Measurements from ENCODE around the gene NR2C1.
"Not testable (repeated sequence)": the region's sequence is repeated elsewhere in the genome, so short reads cannot be mapped to it uniquely, and the experiment has no call there.

Gene NR2C1

GRCh38 chr12:94988471-94988870 lies 84.9 kb downstream of the NR2C1 start:
- H3K9me3 Mint-ChIP-seq, result no peaks in the 10 kb centered on the region
- DNase-seq (ENCODE audit: low spot score in 2 of 2) (no peak), ATAC-seq (replicated peaks; ENCODE audit: extremely low read depth, poor library complexity, severe bottlenecking) (no peak)
- no peaks in the 10 kb centered on the region for H3K27me3 Mint-ChIP-seq
- peaks cover 40% of the 10 kb centered on the region for H3K4me1 Mint-ChIP-seq
- peak overlapping the region; percentile 30 for H3K27ac Mint-ChIP-seq (ENCODE audit: low read depth)
- peak overlapping the region; percentile 2 for H3K4me3 Mint-ChIP-seq
- H3K36me3 Mint-ChIP-seq (ENCODE audit: insufficient read depth), result peaks cover 29% of the 10 kb centered on the region

- H3K27ac Mint-ChIP-seq (ENCODE audit: low read depth), result peak overlapping the region; percentile 13
- DNase-seq (ENCODE audit: low spot score in 2 of 2), result no peak
- H3K36me3 Mint-ChIP-seq (ENCODE audit: insufficient read depth), result peaks cover 24% of the 10 kb centered on the region
Measured at GRCh38 chr12:94987801-94988200, 85.6 kb downstream of the NR2C1 start.

GRCh38 chr12:94987076-94987669 lies 86.2 kb downstream of the NR2C1 start:
- peaks cover 50% of the 10 kb centered on the region for H3K4me1 Mint-ChIP-seq
- no peak overlapping the region for H3K4me3 Mint-ChIP-seq
- DNase-seq (ENCODE audit: low spot score in 2 of 2) (no peak), ATAC-seq (replicated peaks; ENCODE audit: extremely low read depth, poor library complexity, severe bottlenecking) (no peak)
- H3K9me3 Mint-ChIP-seq, result no peaks in the 10 kb centered on the region
- H3K27ac Mint-ChIP-seq (ENCODE audit: low read depth), result peak overlapping the region; percentile 13
- H3K36me3 Mint-ChIP-seq (ENCODE audit: insufficient read depth), result peaks cover 21% of the 10 kb centered on the region
- H3K27me3 Mint-ChIP-seq, result no peaks in the 10 kb centered on the region

More at GRCh38 chr12:94987801-94988200, 85.6 kb downstream of the NR2C1 start:
- Mint-ChIP-seq H3K4me3 (no peak overlapping the region), H3K27me3 (no peaks in the 10 kb centered on the region), H3K9me3 (no peaks in the 10 kb centered on the region), H3K4me1 (peaks cover 45% of the 10 kb centered on the region)
- peak; percentile 24 for ATAC-seq (replicated peaks; ENCODE audit: extremely low read depth, poor library complexity, severe bottlenecking)

GRCh38 chr12:94985099-94985498 lies 88.3 kb downstream of the NR2C1 start:
- not testable (repeated sequence) for DNase-seq (ENCODE audit: low spot score in 2 of 2); H3K27ac Mint-ChIP-seq (ENCODE audit: low read depth); H3K27me3 Mint-ChIP-seq; ATAC-seq (replicated peaks; ENCODE audit: extremely low read depth, poor library complexity, severe bottlenecking); H3K4me3 Mint-ChIP-seq; H3K9me3 Mint-ChIP-seq
- H3K36me3 Mint-ChIP-seq (ENCODE audit: insufficient read depth), result peaks cover 14% of the 10 kb centered on the region
- peaks cover 50% of the 10 kb centered on the region for H3K4me1 Mint-ChIP-seq

GRCh38 chr12:94983321-94983720 lies 90.1 kb downstream of the NR2C1 start:
- no peak overlapping the region for H3K4me3 Mint-ChIP-seq
- no peaks in the 10 kb centered on the region for H3K9me3 Mint-ChIP-seq
- DNase-seq (ENCODE audit: low spot score in 2 of 2) (no peak), ATAC-seq (replicated peaks; ENCODE audit: extremely low read depth, poor library complexity, severe bottlenecking) (no peak)
- H3K27ac Mint-ChIP-seq (ENCODE audit: low read depth), result no peak overlapping the region
- H3K27me3 Mint-ChIP-seq, result no peaks in the 10 kb centered on the region
- H3K36me3 Mint-ChIP-seq (ENCODE audit: insufficient read depth), result peaks cover 10% of the 10 kb centered on the region
- peaks cover 40% of the 10 kb centered on the region for H3K4me1 Mint-ChIP-seq

GRCh38 chr12:94982456-94982855 lies 91.0 kb downstream of the NR2C1 start:
- Mint-ChIP-seq H3K27ac (ENCODE audit: low read depth) (no peak overlapping the region), H3K4me1 (peaks cover 39% of the 10 kb centered on the region), H3K4me3 (no peak overlapping the region), H3K27me3 (no peaks in the 10 kb centered on the region), H3K9me3 (no peaks in the 10 kb centered on the region), H3K36me3 (ENCODE audit: insufficient read depth) (peaks cover 10% of the 10 kb centered on the region)
- DNase-seq (ENCODE audit: low spot score in 2 of 2), result no peak
- no peak for ATAC-seq (replicated peaks; ENCODE audit: extremely low read depth, poor library complexity, severe bottlenecking)

- Mint-ChIP-seq H3K4me3 (no peak overlapping the region), H3K9me3 (no peaks in the 10 kb centered on the region), H3K27me3 (no peaks in the 10 kb centered on the region), H3K36me3 (ENCODE audit: insufficient read depth) (peaks cover 10% of the 10 kb centered on the region), H3K27ac (ENCODE audit: low read depth) (no peak overlapping the region), H3K4me1 (peaks cover 35% of the 10 kb centered on the region)
- ATAC-seq (replicated peaks; ENCODE audit: extremely low read depth, poor library complexity, severe bottlenecking) (no peak), DNase-seq (ENCODE audit: low spot score in 2 of 2) (no peak)
Measured at GRCh38 chr12:94980577-94980976, 92.8 kb downstream of the NR2C1 start.

GRCh38 chr12:94979941-94980340 lies 93.5 kb downstream of the NR2C1 start:
- H3K27ac Mint-ChIP-seq (ENCODE audit: low read depth), result no peak overlapping the region
- H3K27me3 Mint-ChIP-seq, result no peaks in the 10 kb centered on the region
- H3K36me3 Mint-ChIP-seq (ENCODE audit: insufficient read depth), result peaks cover 10% of the 10 kb centered on the region
- no peak overlapping the region for H3K4me3 Mint-ChIP-seq
- DNase-seq (ENCODE audit: low spot score in 2 of 2) (no peak), ATAC-seq (replicated peaks; ENCODE audit: extremely low read depth, poor library complexity, severe bottlenecking) (no peak)
- H3K9me3 Mint-ChIP-seq, result no peaks in the 10 kb centered on the region
- H3K4me1 Mint-ChIP-seq, result peaks cover 35% of the 10 kb centered on the region

GRCh38 chr12:94977766-94978468 lies 95.5 kb downstream of the NR2C1 start:
- Mint-ChIP-seq H3K27ac (ENCODE audit: low read depth) (no peak overlapping the region), H3K9me3 (no peaks in the 10 kb centered on the region), H3K4me1 (peaks cover 33% of the 10 kb centered on the region), H3K4me3 (no peak overlapping the region), H3K36me3 (ENCODE audit: insufficient read depth) (peaks cover 8% of the 10 kb centered on the region), H3K27me3 (no peaks in the 10 kb centered on the region)
- ATAC-seq (replicated peaks; ENCODE audit: extremely low read depth, poor library complexity, severe bottlenecking) (no peak), DNase-seq (ENCODE audit: low spot score in 2 of 2) (no peak)

GRCh38 chr12:94973221-94973620 lies 100.2 kb downstream of the NR2C1 start:
- peaks cover 18% of the 10 kb centered on the region for H3K4me1 Mint-ChIP-seq
- no peaks in the 10 kb centered on the region for H3K9me3 Mint-ChIP-seq
- peaks cover 6% of the 10 kb centered on the region for H3K36me3 Mint-ChIP-seq (ENCODE audit: insufficient read depth)
- DNase-seq (ENCODE audit: low spot score in 2 of 2), result no peak
- no peak overlapping the region for H3K4me3 Mint-ChIP-seq
- no peaks in the 10 kb centered on the region for H3K27me3 Mint-ChIP-seq
- no peak for ATAC-seq (replicated peaks; ENCODE audit: extremely low read depth, poor library complexity, severe bottlenecking)
- H3K27ac Mint-ChIP-seq (ENCODE audit: low read depth), result no peak overlapping the region

GRCh38 chr12:94972795-94973194 lies 100.6 kb downstream of the NR2C1 start:
- no peak for ATAC-seq (replicated peaks; ENCODE audit: extremely low read depth, poor library complexity, severe bottlenecking)

GRCh38 chr12:94971923-94972322 lies 101.5 kb downstream of the NR2C1 start:
- H3K27me3 Mint-ChIP-seq, result no peaks in the 10 kb centered on the region
- no peak for DNase-seq (ENCODE audit: low spot score in 2 of 2)
- H3K4me3 Mint-ChIP-seq, result no peak overlapping the region
- ATAC-seq (replicated peaks; ENCODE audit: extremely low read depth, poor library complexity, severe bottlenecking), result no peak
- no peaks in the 10 kb centered on the region for H3K9me3 Mint-ChIP-seq
- H3K27ac Mint-ChIP-seq (ENCODE audit: low read depth), result no peak overlapping the region
- peaks cover 6% of the 10 kb centered on the region for H3K36me3 Mint-ChIP-seq (ENCODE audit: insufficient read depth)
- peaks cover 11% of the 10 kb centered on the region for H3K4me1 Mint-ChIP-seq

More at GRCh38 chr12:94972795-94973194, 100.6 kb downstream of the NR2C1 start:
- peaks cover 14% of the 10 kb centered on the region for H3K4me1 Mint-ChIP-seq
- no peak overlapping the region for H3K4me3 Mint-ChIP-seq
- H3K36me3 Mint-ChIP-seq (ENCODE audit: insufficient read depth), result peaks cover 6% of the 10 kb centered on the region
- no peaks in the 10 kb centered on the region for H3K9me3 Mint-ChIP-seq
- H3K27ac Mint-ChIP-seq (ENCODE audit: low read depth), result no peak overlapping the region
- DNase-seq (ENCODE audit: low spot score in 2 of 2), result no peak
- H3K27me3 Mint-ChIP-seq, result no peaks in the 10 kb centered on the region

- H3K27ac Mint-ChIP-seq (ENCODE audit: low read depth), result no peak overlapping the region
- no peak overlapping the region for H3K4me3 Mint-ChIP-seq
- peaks cover 7% of the 10 kb centered on the region for H3K4me1 Mint-ChIP-seq
- no peak for ATAC-seq (replicated peaks; ENCODE audit: extremely low read depth, poor library complexity, severe bottlenecking)
- H3K36me3 Mint-ChIP-seq (ENCODE audit: insufficient read depth), result peaks cover 6% of the 10 kb centered on the region
- no peak for DNase-seq (ENCODE audit: low spot score in 2 of 2)
- no peaks in the 10 kb centered on the region for H3K9me3 Mint-ChIP-seq
- no peaks in the 10 kb centered on the region for H3K27me3 Mint-ChIP-seq
Measured at GRCh38 chr12:94970560-94970959, 102.9 kb downstream of the NR2C1 start.
